HG02943 (cell line): ENCODE measurements around the gene ZNF580.

Experiments used
- ATAC-seq: cut with Tn5 transposase; IDR thresholded peaks from one replicate; pipeline ENCODE4 v1.9.1; 2021; ENCODE audit warnings: mild to moderate bottlenecking, low read depth, moderate library complexity; ENCODE audit not compliant: unreplicated experiment

ZNF580 gene, protein sequence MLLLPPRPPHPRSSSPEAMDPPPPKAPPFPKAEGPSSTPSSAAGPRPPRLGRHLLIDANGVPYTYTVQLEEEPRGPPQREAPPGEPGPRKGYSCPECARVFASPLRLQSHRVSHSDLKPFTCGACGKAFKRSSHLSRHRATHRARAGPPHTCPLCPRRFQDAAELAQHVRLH

GRCh38 chr19:55640577-55641425, at the start of gene ZNF580:
Gene ZNF580, plus strand, starts transcription at chr19:55641002. Its CDS starts 1,507 bp downstream, at chr19:55642509.
- ATAC-seq: no peak

DNA sequence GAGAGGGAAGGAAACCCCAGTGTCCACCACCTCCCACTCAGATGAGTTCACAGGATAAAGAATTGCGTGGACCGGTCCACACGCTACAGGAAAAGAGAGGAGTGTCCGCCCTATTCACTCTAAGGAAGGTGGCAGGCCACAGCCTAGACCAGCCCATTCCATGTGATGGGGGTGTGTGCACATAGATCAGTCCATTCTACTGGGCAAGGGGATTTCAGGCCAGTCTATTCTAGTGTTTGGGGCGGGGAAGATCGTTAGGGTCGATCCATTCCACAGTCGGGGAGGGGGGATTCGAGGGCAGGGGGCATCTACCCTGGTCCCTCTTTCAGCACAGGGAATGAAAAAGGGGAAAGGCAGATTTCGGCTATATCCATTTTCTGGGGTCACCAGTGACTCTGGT, 49.2 kb upstream of the ZNF580 start:
- no peak for ATAC-seq

DNA sequence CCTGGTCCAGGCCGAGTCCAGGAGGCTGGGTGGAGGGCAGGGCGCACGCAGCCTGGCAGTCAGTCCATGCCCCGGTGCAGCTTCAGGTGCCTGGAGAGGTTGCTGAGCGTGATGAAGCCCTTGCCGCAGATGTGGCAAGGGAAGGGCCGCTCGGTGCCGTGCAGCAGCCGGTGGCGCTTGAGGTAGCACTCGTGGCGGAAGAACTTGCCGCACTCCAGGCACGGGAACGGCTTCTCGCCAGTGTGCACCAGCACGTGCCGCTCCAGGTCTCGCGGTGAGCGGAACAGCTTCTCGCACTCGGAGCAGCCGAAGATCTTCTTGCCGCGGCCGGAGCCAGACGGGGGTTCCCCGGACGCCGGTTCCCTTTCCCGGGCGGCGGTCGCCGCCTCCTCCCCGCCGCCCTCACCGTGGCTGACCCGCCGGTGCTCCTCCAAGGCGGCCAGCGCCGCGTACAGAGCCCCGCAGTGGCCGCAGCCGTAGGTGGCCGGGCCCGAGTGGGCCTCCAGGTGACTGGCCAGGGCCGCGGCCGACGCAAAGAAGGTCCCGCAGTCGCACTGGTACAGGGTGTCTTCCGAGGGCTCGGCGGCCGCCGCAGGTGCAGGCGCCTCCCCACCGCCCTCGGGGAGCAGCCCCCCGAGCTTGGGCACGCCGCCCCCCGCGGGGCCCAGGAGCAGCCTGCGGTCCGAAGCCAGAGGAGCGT, 48.3 kb upstream of the ZNF580 start:
- ATAC-seq: no peak

GRCh38 chr19:55593096-55593772, 47.6 kb upstream of the ZNF580 start:
- ATAC-seq: no peak

DNA sequence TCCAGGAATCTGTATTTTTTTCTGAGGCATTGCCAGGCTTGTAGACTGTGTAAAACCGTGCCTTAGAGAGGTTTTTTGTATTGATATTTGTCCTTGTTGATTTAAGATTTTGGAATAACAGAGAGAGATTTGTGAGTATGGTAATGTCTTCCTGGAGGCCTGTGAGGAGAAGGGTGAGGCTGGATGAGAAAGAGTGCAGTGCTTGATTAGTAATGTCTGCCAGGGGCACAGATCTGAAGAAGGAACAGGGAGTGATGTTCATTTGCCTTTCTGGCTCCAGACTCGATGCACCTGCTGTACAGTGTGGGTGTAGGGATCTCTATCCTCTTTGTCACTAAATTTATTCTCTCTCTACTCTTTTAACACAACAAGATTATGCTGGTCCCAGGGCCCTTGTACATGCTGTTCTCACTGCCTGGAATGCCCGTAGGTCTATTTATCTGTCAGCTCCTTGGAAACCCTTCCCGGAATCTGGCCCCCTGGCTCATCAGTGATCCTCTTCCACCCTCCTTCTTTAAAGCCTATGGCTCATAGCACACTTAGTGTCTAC, 45.7 kb upstream of the ZNF580 start:
- ATAC-seq: no peak

- no peak for ATAC-seq
Observed at GRCh38 chr19:55596304-55596703, 44.5 kb upstream of the ZNF580 start.

- no peak for ATAC-seq
Observed at GRCh38 chr19:55597501-55597921, 43.3 kb upstream of the ZNF580 start.

DNA sequence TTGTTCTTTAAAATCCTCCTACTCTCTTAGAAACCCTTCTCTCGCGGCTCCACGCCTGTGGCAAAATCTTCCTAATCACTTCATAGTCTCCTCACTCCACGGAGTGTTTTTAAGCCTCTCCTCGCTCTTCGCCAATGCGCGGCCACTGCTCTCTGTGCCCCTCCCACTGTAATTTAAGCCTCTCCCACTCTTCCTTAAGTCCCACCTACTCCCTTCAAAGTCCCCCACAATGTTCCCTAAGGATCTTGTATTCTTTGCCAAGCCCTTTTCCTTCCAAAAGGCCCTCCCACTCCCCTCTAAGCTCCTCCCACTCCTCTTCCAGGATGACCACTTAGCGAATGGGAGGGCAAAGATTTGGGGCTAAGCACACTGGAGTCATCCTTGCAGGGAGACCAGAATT, 42.8 kb upstream of the ZNF580 start:
- ATAC-seq: no peak

GRCh38 chr19:55598719-55599467, 41.9 kb upstream of the ZNF580 start:
- ATAC-seq: peak; percentile 50

DNA sequence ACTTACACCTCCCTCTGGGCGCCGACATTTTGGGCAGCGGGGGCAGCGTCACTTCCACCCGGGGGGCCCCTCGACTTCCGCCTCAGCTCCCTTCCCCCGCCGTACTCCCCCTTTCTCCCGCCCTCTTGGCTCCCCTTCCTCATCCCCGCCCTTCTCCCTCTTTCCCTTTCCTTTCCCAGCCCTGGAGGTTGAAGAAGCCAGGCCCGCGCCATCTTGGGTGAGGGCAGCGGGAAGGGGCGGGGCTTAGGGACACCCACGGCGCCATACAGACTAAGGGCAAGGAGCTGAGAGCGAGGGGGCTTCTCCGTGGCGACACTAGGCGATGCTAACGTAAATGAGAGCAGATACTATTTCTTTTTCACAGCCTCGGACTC, 41.3 kb upstream of the ZNF580 start, which contains the start of gene FIZ1:
Gene FIZ1, minus strand, starts transcription at position 50 of the 374 bp plus-strand sequence. CDS start 1,652 bp downstream, outside the sequence.
- peak; percentile 58 for ATAC-seq

- ATAC-seq: peak; percentile 46
Observed at GRCh38 chr19:55599842-55600661, 40.8 kb upstream of the ZNF580 start, which contains the start of gene ZNF524. Gene ZNF524, plus strand, starts transcription at chr19:55600288. Its CDS starts 1,825 bp downstream, at chr19:55602113.

- ATAC-seq: no peak
Observed at GRCh38 chr19:55600662-55601028, 40.2 kb upstream of the ZNF580 start.

GRCh38 chr19:55601084-55601483, 39.7 kb upstream of the ZNF580 start:
- no peak for ATAC-seq

DNA sequence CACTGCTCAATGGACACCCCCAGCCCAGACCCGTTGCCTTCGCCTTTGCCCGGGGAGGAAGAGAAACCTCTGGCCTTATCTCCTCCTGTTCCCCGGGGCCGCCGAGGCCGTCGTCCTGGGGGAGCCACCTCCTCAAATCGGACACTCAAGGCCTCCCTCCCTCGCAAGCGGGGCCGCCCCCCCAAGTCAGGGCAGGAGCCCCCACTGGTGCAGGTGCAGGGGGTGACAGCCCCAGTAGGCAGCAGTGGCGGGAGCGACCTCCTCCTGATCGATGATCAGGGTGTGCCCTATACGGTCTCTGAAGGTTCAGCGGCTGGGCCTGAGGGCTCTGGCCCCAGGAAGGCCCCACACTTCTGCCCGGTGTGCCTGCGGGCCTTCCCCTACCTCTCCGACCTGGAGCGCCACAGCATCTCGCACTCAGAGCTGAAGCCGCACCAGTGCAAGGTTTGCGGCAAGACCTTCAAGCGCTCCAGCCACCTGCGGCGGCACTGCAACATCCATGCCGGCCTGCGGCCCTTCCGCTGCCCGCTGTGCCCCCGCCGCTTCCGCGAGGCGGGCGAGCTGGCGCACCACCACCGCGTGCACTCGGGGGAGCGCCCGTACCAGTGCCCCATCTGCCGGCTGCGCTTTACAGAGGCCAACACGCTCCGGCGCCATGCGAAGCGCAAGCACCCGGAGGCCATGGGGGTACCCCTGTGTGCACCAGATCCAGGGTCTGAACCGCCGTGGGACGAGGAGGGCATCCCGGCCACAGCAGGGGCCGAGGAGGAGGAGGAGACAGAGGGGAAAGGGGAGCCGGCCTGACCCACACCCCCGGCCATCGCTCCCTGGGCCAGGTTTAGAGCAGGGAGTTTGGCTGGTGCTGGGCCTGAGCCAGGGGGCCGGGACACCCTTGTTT, 38.4 kb upstream of the ZNF580 start:
- no peak for ATAC-seq

DNA sequence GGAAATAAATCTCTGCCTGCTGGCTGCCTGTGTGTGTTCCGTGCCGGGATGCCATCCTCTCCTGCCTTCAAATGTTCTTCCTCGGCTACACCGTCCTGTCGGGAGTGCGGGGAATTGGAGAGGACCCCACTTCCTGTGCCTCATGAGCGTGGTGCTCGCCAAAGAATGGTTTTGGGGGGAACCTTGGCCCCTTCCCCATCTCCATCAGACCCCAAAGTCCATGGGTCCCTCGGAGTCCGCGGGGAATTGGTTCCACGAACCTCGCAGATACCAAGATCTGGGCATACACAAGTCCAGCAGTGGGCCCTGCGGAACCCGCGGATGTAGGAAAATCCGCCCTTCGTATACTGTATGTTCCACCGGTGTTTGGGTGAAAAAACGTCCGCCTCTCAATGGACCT, 37.7 kb upstream of the ZNF580 start:
- no peak for ATAC-seq

- ATAC-seq: no peak
Observed at GRCh38 chr19:55603581-55604292, 37.1 kb upstream of the ZNF580 start.

GRCh38 chr19:55605207-55605636, 35.6 kb upstream of the ZNF580 start:
- peak; percentile 70 for ATAC-seq
